GDM1 (cell line): Measurements from ENCODE around the gene TMEM62.
"Not testable (repeated sequence)": the region's sequence is repeated elsewhere in the genome, so short reads cannot be mapped to it uniquely, and the experiment has no call there.

ENCODE experiments used
- DNase-seq: peaks from one replicate; lab custom pipeline; 2025; lab: John Stamatoyannopoulos, UW

Gene TMEM62

GRCh38 chr15:43177147-43177546 is 43.8 kb downstream of the TMEM62 start:
- DNase-seq, result not testable (repeated sequence)

GRCh38 chr15:43183270-43183669 is 49.9 kb downstream of the TMEM62 start:
- no peak for DNase-seq

GRCh38 chr15:43184407-43185124 is 51.2 kb downstream of the TMEM62 start:
- no peak for DNase-seq

DNA sequence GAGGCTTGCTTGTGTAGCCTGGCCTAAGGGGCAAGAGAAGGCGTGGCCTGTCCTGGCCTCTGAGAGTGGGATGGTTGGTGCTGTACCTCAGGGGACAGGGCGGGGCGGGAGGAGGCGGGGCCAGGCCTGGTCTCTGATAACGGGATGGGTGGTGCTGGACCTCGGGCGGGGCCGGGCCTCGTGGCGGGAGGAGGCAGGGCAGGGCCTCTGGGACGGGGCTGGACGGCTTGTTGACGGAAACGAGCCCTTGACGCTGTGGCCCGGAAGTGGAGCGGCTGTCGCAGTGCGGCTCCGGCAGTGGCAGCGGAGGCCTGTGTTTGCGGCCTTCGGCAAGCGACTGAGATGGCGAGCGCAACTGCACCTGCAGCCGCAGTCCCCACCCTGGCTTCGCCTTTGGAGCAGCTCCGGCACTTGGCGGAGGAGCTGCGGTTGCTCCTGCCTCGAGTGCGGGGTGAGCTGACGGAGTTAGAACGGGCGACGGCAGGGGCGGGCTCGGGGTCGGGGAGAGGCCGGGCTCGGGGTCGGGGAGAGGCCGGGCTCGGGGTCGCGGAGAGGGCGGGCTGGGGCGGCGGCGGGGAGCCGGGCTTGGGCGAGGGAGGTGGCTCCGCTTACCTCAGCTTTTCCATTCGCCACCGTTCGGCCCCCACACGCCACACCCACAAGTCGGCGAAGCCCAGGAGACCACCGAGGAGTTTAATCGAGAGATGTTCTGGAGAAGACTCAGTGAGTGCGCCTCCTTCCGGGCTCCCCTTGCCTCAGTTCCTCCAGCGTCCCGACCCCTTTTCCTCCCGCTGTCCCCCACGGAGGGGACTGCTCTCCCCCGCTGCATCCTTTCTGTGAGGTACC is 52.0 kb downstream of the TMEM62 start, which contains the start of gene CCNDBP1:
TSS of gene CCNDBP1 (plus strand) at position 247 of the 846 bp plus-strand sequence. CDS start at position 343, 96 bp downstream.
- DNase-seq, result peak; percentile 86

GRCh38 chr15:43186003-43186353 is 52.6 kb downstream of the TMEM62 start:
- DNase-seq, result no peak

GRCh38 chr15:43187544-43188155 is 54.3 kb downstream of the TMEM62 start:
- DNase-seq, result peak; percentile 48

DNA sequence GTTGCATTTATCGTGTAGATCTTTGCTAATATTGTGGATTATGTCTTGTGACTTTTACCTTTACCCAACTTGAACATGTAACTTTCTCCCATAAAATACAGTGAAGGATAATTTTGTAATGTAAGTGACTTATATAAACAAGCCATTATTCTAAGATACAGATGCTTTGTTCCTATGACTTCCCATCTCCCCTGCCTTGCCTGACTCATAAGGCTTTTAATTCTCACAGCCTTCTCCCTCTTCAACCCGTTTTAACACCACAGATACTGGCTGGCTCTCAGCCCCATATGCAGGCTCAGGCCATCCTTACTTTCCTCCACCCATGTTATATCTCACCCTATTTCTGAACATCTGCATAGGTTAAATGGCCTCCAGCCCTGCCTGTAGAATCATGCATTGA is 55.9 kb downstream of the TMEM62 start:
- no peak for DNase-seq

DNA sequence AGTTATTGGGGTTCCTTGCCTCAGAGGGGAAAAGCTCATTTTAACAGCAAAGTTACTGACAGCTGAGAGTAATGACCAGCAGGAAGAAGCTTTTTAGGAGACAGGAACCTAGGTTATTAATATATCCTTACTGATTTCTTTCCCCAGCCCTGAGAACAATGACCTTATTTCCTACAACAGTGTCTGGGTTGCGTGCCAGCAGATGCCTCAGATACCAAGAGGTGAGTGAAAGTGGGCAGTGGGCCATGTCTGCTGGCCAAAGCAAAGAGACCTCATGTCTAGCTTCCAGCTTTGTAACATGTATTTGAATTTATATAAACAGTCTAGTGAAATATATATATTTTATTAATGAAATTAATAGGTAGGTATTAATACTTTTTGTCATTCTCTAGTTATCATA is 56.8 kb downstream of the TMEM62 start:
- DNase-seq, result no peak

- no peak for DNase-seq
These were observed 60.3 kb downstream of the TMEM62 start for GRCh38 chr15:43193710-43194109.

DNA sequence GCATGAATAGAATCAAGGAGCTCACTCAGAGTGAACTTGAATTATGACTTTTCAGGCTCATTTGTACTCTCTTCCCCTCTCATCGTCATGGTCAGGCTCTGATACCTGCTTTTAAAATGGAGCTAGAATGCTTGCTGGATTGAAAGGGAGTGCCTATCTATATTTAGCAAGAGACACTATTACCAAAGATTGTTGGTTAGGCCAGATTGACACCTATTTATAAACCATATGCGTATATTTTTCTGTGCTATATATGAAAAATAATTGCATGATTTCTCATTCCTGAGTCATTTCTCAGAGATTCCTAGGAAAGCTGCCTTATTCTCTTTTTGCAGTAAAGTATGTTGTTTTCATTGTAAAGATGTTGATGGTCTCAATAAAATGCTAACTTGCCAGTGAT is 61.4 kb downstream of the TMEM62 start:
- DNase-seq, result no peak

DNA sequence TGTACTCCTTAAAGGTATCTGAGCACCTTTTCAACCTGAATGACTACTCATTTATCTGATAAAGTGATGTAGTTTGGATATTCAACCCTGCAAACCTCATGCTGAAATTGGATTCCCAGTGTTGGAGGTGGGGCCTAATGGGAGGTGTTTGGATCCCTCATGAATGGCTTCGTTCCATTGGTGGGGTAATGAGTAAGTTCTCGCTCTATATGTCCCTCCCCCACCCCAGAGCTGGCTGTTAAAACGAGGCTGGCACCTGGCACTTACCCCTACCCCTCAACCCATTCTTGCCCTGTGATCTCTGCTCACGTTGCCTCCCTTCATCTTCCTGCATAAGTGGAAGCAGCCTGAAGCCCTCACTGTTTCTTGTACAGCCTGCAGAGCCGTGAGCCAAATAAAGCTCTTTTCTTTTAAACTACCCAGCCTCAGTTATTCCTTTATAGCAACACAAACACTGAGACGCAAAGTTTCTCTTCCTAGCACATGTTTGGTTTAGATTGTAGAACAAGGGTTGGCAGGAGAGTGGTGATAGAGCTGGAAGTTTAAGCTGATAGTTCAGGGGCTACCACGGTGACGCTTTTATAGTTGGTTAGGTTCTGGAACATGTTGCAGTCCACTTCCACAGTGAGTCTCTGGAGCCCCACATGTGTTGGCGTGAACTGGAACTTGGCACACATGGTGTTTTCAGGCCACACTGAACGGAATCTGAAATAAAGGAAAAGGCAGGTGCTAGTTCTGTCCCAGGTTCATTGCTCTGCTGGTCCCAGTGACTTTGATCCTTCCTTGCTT is 63.6 kb downstream of the TMEM62 start:
- DNase-seq, result no peak

GRCh38 chr15:43197773-43198172 is 64.4 kb downstream of the TMEM62 start:
- DNase-seq, result not testable (repeated sequence)

DNA sequence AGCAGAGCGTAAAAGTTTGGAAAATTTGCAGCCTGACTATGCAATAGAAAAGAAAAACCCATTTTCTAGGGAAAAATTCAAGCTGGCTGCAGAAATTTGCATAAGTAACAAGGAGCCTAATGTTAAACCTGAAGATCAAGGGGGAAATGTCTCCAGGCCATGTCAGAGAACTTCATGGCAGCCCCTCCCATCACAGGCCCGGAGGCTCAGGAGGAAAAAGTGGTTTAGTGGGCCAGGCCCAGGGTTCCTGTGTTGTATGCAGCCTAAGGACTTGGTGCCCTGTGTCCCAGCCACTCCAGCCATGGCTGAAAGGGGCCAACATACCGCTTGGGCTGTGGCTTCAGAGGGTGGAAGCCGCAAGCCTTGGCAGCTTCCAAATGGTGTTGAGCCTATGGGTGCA is 65.2 kb downstream of the TMEM62 start:
- DNase-seq, result not testable (repeated sequence)

DNA sequence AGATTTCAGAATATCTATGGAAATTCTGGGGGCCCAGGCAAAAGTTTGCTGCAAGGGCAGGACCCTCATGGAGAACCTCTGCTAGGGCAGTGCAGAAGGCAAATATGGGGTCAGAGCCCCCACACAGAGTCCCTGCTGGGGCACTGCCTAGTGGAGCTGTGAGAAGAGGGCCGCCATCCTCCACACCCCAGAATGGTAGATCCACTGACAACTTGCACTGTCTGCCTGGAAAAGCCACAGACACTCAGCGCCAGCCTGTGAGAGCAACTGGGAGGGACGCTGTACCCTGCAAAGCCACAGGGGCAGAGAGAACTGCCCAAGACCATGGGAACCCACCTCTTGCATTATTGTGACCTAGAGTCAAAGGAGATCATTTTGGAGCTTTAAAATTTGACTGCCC is 65.6 kb downstream of the TMEM62 start:
- DNase-seq, result no peak

GRCh38 chr15:43199945-43200488 is 66.6 kb downstream of the TMEM62 start:
- no peak for DNase-seq

DNA sequence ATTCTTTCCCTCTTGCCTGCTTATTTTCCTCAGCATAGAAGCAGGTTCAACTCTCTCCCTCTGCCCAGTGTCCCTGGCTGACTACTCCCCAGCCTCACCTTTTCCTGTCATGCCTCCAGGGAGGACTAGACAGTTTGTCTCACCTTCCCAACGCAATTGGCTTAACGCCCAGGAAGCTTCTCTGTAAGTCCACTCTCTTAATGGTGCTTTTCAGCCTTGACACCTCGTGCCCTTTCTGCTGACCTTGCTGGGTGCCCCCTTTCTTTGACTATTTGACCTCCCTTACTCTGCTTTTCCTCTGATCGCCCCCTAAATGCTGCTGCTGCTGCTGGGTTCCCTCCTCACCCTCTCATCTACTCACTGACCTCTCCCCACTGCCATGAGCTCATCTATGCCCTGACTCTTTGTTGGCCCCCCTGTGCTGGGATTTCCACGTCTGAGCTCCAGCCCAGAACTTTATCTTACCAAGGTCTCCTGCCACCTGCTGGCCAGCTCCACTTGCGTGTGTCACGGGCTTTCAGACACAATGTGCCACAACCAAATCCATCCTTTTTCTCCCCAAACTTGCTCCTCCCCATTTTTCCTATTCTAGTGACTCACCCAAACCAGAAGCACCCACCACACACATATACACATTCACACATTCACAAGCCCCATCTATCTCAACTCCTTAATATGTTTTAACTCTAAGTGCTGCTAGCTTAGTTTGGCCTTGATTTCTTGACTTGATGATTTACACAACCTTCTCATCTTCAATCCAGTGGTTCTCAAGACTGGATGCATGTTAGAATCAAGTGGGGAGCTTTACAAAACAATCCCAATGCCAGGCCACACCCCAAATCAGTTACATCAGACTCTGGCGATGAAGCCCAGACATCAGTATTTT is 70.9 kb downstream of the TMEM62 start:
- no peak for DNase-seq

GRCh38 chr15:43206054-43206453 is 72.7 kb downstream of the TMEM62 start:
- DNase-seq, result no peak

GRCh38 chr15:43207024-43207423 is 73.6 kb downstream of the TMEM62 start:
- no peak for DNase-seq

- no peak for DNase-seq
These were observed 74.9 kb downstream of the TMEM62 start for GRCh38 chr15:43208052-43209002.
